Activated CD4-positive, alpha-beta T cell treated with anti-CD3 and anti-CD28 coated beads, Interleukin-10, Interleukin-2, amounts not matched to agents 100 ng/mL and 50 ng/mL, durations not matched to agents 16 hours and 8 hours (primary cell): ENCODE measurements around the gene ITSN1.
"Not testable (repeated sequence)": the region's sequence is repeated elsewhere in the genome, so short reads cannot be mapped to it uniquely, and the experiment has no call there.

ENCODE experiments used
- DNase-seq: peaks from one replicate; pipeline ENCODE4 v3.0.0-alpha.2; 2020

The ITSN1 gene

DNA sequence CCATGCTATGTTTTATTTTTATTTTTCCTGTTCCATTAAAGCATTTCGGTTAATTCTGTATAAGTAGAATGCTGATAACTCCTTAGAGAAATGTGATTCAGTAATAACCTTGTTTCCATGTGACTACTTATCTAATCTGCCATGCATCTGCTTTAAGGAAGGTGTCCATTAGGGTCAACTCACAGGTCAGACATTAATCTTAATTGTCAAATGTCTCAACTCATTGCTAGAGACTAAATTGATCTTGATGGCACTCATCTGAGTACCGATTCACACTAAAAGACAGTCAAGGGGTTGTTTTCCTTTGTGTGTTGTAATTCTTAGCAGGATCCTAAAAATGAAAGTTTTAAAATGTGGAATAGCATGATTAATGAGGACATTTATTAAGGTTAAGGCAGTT, 41.8 kb downstream of the ITSN1 start:
- DNase-seq, result no peak

DNA sequence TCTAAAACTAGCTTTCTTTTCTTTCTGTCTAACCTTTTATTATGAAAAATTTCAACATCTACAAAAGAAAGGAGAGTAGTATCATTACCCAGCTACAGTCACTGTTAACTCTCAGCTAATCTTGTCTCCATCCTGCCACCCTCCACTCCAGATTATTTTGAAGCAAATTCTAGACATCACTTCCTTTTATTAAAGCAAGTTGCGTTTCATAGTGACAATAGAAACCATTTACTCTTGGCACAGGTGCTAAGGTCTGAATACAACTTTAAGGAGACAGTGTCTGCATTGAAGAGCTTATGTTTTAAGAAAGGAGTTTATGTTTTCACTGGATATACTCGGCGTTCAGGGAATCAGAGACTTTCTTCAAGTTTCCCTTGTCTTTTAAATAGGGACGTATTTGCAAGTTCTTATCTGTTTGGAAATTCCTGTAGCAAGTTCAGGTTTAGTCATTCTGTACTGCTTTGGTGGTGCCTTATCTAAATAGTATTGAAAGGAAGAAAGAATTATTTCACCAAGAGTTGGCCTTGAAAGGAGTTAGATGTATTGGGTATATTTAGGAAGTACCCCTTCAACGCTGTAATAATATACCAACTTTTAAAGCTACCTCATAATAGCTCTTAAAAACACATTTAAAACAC, 42.7 kb downstream of the ITSN1 start:
- no peak for DNase-seq

DNA sequence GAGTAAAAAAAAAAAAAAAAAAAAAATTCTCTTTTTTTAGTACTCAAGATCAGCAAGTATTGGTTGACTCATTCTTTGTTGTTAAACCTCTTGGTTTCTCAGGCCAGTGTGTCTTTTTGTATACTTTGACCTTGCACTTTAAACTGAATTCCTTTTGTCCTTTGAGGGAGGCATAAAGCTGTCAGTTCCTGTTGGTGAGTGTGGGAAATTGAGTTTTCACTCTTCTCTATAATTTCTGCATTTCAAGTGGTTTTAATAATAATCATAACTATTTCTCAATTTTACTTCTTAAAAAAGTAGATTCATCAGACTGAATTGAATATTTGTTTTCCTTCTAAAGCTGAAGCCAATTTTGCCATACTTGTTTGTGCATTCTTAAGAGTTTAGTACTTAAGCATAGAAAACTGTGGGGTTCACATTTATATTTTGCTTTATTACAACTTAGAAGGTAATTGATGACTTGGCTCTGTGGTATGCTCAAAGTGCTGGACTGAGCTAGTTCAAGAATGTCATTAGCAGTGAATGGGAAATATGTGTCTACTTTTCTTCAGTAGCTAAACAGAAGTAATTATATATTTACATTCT, 43.4 kb downstream of the ITSN1 start:
- no peak for DNase-seq

DNA sequence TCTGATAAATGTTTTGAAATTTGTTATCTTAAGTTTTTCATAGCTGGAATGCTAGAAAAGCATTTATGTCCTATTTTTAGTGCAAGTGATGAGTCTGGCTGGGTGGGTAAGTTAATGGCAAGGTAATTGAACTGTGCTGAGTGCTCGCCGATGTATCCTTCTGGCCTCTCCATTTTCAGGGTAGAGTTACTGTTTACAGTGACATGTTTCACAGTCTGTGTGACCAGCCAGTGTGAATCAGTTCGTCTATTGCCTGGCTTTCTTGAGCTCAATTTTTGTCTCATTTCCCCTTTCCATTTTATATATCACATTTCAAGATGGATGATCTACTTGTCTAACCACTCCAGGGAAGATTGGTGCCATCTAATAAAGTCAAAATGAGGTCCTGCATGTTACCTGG, 44.1 kb downstream of the ITSN1 start:
- DNase-seq, result no peak

DNA sequence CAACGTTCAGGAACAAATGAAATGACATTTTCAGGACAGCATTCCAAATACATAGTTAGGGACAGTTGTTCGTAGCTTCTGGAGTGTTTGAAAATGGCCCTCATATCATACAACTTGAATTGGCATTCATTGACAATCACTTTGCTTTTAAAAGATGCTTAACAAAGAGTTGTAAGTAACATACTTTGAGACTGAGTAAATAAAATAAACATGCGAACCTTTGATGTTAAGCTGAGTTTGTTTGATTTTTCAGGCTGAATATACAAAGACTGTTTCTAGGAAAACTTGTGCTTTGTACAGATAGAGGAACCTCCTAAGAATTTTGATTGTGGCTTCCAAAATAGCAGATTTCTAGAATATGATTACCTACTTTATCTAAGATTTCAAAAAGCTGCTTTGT, 45.3 kb downstream of the ITSN1 start:
- DNase-seq, result no peak

DNA sequence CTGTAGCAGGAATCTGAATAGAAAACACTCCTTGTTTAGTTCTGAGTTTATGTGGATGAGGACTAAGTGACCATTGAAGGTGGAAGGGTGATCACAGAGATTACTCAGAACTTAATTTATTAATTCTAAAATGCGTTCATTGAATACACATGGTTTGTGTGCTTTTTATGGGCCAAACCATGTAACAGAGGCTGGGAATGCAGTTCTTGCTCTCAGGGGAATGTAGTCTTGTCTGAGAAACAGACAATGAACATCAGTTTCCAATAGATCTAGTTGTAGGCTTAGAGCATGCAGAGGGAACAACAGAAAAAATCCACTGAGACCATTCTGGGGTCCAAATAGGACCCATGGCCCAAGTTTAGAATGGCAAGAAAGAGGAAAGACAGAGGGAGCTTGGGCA, 46.1 kb downstream of the ITSN1 start:
- no peak for DNase-seq

DNA sequence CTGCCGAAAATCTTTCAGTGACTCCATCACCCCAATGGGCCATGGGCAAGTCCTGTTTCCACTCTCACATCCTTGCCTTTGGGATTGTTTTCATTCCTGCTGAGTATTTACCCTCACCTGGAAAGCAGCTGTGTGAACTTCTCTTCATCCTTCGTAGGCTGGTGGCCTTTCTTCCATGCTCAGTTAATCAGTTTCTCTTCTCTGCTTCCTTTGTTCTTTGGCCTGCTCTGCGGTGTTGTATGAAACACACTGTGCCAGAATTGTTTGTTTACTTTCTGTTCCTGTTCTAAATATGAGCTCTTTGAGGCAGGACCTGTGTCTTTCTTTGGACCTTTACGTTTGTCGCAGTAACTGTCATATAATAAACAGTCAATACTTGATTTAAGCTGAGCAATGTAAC, 48.6 kb downstream of the ITSN1 start:
- no peak for DNase-seq

DNA sequence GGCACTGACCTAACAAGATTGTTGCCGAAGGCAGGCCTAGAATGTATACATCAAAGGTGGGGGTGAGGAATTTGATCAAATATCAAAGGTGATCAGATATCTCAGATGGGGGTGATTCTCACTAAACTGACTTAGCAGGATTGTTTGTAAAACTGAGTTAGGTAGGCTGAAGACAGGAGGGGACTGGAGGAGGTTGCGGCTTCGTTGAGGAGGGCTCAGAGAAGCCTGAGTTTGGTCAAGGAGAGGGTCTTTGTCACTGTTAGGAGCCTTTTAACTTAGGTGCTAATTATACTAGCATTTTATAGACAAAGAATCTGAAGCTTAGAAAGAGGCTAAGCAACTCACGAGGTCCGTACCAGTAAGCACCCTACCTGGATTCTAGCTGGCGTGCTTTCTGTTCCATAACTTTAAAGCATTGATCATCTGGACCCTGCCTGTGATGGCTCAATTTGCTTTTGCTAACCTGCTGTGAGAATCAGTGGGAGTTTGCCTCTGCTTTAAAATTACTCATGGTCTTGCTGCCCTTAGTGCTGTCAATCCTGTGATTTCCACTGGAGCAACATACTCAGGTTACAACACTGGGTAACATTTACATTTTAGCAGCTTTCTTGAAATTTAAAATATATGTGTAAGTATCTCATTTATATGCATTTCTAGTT, 49.8 kb downstream of the ITSN1 start:
- no peak for DNase-seq

DNA sequence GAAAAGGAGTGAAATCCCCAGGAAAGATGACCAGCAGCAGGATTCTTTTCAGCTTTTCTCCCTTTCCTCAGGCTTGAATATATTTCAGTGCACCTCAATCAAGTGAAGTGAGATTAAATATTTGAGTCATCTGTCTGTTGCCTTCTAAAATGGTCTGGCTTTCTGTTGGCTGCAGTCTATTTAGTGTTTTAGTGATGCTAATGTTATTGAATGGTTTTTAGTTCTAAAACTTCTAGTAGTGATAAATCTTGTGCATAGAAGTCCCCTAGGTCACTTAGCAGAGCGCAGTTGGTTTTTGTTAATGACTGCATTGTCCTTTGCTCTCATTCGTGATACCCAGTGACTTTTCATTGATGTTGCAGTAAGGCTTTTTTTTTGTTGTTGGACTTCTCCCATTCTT, 53.5 kb downstream of the ITSN1 start:
- no peak for DNase-seq

DNA sequence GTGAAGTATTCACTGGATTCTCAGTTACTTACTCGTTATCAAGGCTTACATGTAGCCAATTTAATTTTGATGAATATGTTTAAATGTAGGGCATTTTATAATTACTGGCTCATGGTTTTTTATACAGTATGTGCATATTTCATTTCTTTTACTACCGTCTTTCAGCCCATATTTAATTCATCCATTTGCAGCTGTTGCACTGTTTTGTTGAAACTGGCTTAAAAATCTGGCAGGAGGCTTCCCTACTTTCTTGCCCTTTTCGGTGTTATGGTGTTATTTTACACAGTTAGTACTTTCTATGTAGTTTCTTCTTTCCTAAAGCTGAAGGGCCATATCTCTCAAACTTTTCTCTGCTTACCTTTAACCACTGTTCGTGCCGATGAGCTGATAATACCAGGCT, 54.2 kb downstream of the ITSN1 start:
- no peak for DNase-seq

DNA sequence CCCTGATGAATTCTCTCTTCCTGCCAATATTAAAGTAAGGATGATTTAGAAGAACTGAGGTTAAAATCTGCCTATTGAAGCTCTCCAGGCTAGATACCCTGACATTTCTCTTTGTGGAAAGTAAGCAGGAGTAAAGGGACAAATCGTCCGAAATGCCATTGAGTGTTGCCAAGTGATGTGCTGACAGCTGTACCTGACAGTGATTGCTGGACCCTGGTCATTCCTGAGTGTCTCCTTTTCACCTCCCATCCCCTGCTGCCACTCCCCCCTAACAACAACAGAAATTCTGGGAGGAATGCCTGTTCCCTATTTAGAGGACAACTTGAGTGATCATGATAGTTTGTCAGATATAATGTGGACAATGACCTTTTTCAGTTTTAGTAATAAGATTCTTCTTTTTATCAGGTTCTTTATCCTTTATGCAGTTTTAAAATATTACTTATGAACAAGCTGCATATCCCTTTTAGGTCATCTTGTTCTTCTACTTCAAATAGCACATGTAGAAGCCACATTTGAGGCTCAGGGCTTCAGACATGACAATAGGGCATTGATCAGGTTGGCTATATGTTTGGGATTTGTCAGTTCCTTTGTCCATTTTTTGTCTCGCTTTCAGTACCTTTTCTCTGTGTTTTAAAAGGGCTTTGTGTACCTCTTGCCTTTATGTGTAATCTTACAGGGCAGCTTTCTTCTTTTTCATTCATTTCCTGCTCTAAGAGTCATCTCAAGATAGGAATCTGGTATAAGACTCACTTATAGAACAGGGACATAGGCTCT, 56.0 kb downstream of the ITSN1 start:
- DNase-seq, result no peak

DNA sequence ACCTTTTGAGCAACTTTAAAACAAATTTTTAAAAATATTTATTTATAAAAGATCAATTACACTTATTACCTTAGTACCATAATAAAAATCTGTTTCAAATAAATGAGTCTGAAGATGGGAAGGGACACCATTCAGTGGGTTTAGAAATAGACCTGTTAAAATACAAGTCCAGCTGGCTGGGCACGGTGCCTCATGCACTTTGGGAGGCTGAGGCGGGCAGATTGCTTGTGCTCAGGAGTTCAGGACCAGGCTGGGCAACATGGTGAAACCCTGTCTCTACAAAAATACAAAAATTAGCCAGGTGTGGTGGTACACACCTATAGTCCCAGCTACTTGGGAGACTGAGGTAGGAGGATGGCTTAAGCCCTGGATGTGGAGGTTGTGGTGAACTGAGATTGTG, 57.0 kb downstream of the ITSN1 start:
- DNase-seq, result no peak

DNA sequence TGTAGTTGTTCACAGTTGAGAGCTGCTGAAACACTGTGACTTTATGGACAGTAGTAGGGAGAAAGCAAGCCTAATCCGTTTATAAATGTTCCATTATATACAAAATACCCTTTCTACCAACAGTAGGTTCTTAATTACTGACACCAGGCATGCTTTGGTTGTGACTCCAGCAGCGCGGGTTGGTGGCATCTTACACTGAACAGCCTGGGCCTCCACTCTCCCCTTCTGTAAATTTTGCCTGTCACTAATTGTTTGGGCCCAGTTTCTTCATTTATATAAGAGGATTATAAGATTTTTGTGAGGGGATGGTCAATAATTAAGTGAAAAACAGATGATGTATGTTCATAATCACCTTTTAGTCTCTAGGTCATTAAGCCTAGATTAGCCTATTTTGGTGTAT, 58.2 kb downstream of the ITSN1 start:
- DNase-seq, result no peak

DNA sequence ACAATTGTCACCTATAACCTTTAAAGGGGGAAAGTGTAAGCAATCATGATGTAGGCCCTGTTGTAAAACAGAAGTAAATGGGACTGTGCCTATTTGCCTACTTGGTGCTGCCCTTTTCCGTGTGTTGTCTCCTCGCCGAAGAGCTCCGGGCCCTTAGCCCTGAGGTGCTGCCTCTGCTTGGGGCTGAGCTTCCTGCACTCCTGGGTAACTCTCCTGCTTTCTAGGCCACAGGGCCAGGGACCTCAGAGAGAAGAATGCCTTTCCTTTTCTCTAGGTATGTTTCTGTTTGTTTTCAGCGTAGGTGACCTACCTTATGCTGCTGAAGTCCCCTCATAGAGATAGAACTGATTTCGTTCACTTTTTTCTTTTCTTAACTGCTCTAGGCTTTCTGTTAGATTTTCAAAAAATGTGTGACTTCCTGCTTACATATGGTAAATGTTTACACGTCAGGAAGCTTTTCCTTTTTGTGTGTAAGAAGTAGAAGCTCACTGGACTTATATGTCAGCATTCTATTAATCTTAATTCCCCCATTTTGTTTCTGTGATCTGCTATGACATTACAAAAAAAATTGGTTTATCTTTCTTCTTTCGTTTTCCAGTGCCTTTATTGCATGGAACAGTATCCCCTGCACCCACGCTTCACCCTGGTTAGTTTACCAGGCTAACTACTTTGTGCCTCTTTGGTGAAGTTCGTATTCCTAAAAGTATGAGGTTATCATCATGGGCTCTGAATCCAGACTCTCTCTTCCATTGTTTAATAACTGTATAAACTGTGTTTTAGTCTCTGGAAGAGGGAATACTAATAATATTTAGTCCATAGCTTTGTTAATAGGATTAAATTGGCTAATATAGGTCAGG, 61.7 kb downstream of the ITSN1 start:
- no peak for DNase-seq

DNA sequence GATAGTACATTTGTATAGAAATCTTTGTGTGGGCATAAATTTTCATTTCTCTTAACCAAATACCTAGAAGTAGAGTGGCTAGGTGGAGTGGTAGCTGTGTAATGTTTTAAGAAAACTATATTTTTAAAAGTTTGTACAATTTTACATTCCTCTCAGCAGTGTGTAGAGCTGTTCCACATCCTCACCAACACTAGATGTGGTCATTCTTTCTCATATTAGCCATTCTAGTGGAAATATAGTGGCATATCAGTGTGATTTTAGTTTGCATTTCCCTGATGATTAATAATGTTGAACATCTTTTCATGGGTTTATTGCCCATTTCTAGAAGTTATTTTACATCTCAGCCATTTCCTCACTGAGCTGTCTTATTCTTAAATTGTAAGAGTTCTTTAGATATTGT, 65.5 kb downstream of the ITSN1 start:
- DNase-seq, result no peak

DNA sequence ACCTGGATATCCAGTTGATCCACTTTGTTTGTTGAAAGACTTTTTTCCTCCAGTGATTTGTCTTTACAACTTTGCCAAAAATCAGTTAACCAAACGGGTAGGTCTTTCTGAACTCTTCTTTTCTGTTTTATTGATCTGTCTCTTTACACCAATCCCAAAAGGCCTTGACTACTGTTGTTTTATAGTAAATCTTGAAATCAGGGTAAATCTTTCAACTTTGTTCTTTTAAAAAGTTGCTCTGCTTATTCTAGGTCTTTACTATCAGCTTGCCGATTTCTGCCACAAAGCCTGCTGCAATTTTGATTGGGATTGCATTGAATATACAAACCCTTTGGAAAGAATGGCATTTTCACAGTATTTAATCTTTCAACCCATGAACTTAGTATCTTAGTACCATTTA, 66.6 kb downstream of the ITSN1 start:
- DNase-seq, result no peak

DNA sequence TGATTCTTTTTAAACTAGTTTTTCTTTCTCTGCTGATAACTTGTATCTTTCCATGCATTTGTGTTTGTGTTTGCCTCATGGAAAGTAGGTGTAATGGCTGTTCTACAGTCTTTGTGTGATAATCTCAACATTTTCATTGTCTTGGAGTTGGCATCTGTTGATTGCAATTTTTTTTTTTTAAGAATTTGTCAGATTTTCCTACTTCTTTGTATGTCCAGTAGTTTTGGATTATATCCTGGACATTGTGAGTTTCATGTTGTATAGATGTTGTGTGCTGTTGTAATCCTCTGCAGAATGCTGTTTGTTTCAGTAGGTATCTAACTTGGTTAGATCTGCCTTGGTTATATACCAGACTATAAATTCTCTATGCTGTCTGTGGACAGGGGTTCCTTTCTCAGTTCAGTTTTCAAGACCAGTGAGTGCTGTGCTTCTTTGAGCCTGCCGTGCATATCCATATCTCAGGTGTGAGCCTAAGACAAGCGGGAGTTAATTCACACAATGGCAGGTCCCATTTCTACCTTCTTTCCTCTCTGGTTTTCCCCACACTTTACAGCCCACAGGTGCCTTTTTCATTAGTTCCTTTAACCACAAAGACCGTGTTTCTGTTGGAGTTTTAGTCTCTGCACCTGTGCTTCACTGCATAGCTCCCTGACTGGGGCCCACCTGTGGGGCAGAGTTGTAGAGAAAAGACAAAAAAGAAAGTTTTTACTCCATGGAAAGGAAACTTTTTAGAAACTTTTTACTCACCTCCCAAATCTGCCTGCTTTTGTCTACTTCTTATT, 69.9 kb downstream of the ITSN1 start:
- no peak for DNase-seq

DNA sequence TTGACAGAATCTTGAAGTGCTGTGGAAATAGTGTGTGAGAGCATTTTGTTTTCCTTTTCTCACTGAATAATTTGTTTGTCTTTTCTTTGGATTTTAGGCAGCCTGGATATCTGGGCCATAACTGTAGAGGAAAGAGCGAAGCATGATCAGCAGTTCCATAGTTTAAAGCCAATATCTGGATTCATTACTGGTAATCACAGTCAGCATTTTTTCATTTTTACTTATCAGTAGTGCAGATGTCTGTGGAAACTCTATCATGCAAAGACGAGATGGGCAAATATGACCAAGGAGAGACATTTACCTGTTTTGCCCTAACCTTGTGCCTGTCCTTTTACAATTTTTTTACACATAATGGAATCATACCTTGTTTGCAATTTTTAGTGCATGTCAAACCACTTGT, 78.8 kb downstream of the ITSN1 start:
- DNase-seq, result no peak

DNA sequence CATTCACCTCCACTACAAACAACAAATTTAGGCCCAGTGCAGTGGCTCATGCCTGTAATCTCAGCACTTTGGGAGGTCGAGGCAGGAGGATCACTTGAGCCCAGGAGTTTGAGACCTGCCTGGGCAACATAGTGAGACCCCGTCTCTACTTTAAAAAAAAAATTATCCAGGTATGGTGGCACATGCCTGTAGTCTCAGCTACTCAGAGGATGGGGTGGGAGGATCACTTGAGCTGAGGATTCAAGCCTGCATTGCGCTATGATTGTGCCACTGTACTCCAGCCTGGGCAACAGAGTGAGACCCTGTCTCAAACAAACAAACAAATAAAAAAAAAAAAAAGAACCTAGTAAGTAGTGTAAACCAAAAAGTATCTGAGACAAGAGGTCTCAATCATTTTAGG, 86.8 kb downstream of the ITSN1 start:
- not testable (repeated sequence) for DNase-seq

DNA sequence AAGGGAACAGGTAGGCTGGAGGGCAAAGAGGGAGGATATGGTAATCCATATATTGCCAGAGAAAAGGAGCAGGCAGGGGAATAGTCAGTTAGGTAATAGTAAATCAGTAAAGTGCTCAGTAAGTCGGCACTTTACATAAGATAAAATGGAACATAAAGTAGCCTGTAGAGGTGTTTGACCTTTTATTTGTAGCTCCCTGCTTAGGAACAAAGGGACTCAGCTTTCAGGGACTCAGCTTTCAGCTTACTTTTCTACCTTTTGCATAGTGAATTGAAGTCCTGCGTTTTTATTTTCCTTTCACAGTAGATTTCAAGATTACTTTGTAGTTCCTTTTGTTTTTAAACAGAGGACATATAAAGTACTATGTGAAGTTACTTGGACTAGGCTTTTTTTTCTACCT, 87.3 kb downstream of the ITSN1 start:
- DNase-seq, result no peak

DNA sequence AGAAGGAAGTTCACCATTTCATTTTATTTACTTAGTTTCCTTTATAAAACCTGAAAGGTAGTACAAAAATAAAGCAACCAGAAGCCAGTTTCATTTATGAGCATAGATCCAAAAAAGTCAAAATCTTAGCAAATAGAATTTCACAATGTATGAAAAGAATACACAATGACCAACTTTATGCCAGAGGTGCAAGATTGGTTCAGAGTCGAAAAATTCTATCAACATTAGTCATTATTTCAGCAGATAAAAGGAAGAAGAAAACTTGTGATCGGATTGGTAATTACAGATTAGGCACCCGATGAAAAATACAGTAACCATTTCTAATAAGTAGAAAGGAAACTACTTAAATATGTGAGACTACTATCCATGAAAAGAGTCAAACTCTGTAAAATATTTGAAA, 89.1 kb downstream of the ITSN1 start:
- no peak for DNase-seq

DNA sequence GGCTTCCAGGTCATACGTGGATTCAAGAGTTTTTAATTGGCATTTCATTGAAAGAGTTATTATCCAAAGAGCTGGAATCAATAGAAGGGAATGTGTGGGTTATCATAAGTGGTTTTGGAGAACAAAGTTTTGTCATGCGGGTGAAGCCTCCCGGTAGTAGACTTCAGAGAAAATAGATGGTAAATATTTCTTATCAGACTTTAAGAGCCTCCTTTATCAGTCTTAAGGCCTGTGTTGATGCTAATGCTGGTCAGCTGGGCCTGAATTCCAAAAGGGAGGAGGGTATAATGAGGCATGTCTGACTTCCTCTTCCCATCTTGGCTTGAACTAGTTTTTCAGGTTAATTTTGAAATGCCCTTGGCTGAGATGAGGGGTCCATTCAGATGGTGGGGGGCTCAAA, 89.7 kb downstream of the ITSN1 start:
- DNase-seq, result no peak
